GM21390 (cell line): ENCODE measurements around the gene KRTAP21-3.

Source experiments
- ATAC-seq: cut with Tn5 transposase; IDR thresholded peaks from one replicate; pipeline ENCODE4 v1.9.1; 2021; ENCODE audit not compliant: unreplicated experiment

Gene KRTAP21-3

GRCh38 chr21:30668776-30669175 is 49.8 kb downstream of the KRTAP21-3 start:
- no peak for ATAC-seq
